Esophagus squamous epithelium (tissue), 4 donors: ENCODE data around the gene TOP3A.

Source experiments
- CTCF ChIP-seq, 6 experiments: fragments of 450-650 bp in 4 of 6; fragments of 200-600 bp in 2 of 6; sonication (generic) in 2 of 6; IDR thresholded peaks; one replicate each; pipeline ENCODE4 v1.5.1; 2016 to 2019; ENCODE audit warnings: antibody characterized with exemption in 6 of 6, mild to moderate bottlenecking in 4 of 6, moderate library complexity in 4 of 6
- POLR2A ChIP-seq, 4 donors: fragments of 450-650 bp; IDR thresholded peaks; one replicate each; pipeline ENCODE4 v1.6.1; 2017; ENCODE audit warnings: antibody characterized with exemption in 4 of 4, mild to moderate bottlenecking in 4 of 4, moderate library complexity in 3 of 4

- TF ChIP-seq CTCF (IDR thresholded peaks at IDR 0.05) = no peak
- no peak for TF ChIP-seq POLR2A (IDR thresholded peaks at IDR 0.05)
Observed at GRCh38 chr17:18314059-18314730, 599 bp downstream of the TOP3A start.
